Sigmoid colon (tissue), 7 donors: ENCODE results near the gene EVI5L. TPM values are rescaled to one million over a fixed set of nuclear protein-coding genes. Genes with fewer than 3 reads are reported as not detected.

Experiments used
- DNase-seq: peaks from one replicate; pipeline ENCODE4 v3.0.0-alpha.2; 2019
- H3K27ac ChIP-seq, 4 donors: fragments of 200-600 bp; sonication (generic); one replicate each; pipeline ENCODE4 v1.5.1; 2016 to 2019; ENCODE audit warnings: mild to moderate bottlenecking in 1 of 4
- H3K27me3 ChIP-seq, 3 donors: fragments of 200-600 bp; sonication (generic); one replicate each; pipeline ENCODE4 v1.5.1; 2019; ENCODE audit warnings: mild to moderate bottlenecking in 1 of 3
- H3K36me3 ChIP-seq, 4 donors: fragments of 200-600 bp; sonication (generic); one replicate each; pipeline ENCODE4 v1.5.1; 2016 to 2019
- H3K4me1 ChIP-seq, 4 donors: fragments of 200-600 bp; sonication (generic); one replicate each; pipeline ENCODE4 v1.5.1; 2017 to 2019
- H3K4me3 ChIP-seq, 4 donors: fragments of 200-600 bp; sonication (generic); one replicate each; pipeline ENCODE4 v1.5.1; 2017 to 2019; ENCODE audit warnings: mild to moderate bottlenecking in 2 of 4, moderate library complexity in 1 of 4
- H3K9me3 ChIP-seq, 4 donors: fragments of 200-600 bp in 3 of 4; sonication (generic) in 3 of 4; one replicate each; pipeline versions ENCODE4 v1.5.1 to v1.6.1; 2013 to 2019
- CTCF ChIP-seq, 4 experiments: fragments of 450-650 bp in 3 of 4; fragments of 200-600 bp in 1 of 4; IDR thresholded peaks; one replicate each; pipeline ENCODE4 v1.5.1; 2016 to 2019; ENCODE audit warnings: antibody characterized with exemption in 4 of 4, mild to moderate bottlenecking in 3 of 4, moderate library complexity in 2 of 4
- EP300 ChIP-seq, 4 donors: sonication (generic); formaldehyde crosslinking; IDR thresholded peaks; one replicate each; pipeline ENCODE4 v1.6.1; 2017; ENCODE audit warnings: antibody characterized with exemption in 4 of 4
- POLR2A ChIP-seq, 2 donors: fragments of 450-650 bp; IDR thresholded peaks; one replicate each; pipeline ENCODE4 v1.6.1; 2016; ENCODE audit warnings: antibody characterized with exemption in 2 of 2, mild to moderate bottlenecking in 2 of 2, moderate library complexity in 2 of 2
- POLR2AphosphoS5 ChIP-seq, 4 donors: sonication (generic); formaldehyde crosslinking; IDR thresholded peaks; one replicate each; pipeline ENCODE4 v1.6.1; 2017; ENCODE audit warnings: antibody characterized with exemption in 4 of 4
- WGBS, 2 donors: extraction: QIAGEN DNeasy Blood & Tissue Kit; methylation state at CpG; one replicate each; pipeline ENCODE4 v1.1.7; 2013; 5-methylcytosine and 5-hydroxymethylcytosine counted together
- intact Hi-C: fragments of 100-400 bp; cut with DNase I; formaldehyde crosslinking; loops from one replicate; pipeline ENCODE4 v1.15.1; 2023
- polyA plus RNA-seq, 3 donors: library from polyadenylated mRNA; stranded (reverse); fragments of 200-250 nt; gene quantifications; one replicate each; pipeline ENCODE4 v1.2.3, GENCODE V29; 2013
- total RNA-seq, 4 donors: library from RNA; depleted of rRNA; stranded (reverse); fragments of >200 nt; gene quantifications; one replicate each; pipeline ENCODE4 v1.1.0, GENCODE V29; 2016
- donor health status: healthy with polysubstance abuse.
- donor health status: Bipolar disorder and iron deficiency.
- donor health status: healthy.

Gene EVI5L
- total and polyA plus RNA-seq, 7 donors, result 5.3 to 18.6 (median 10.3) TPM

- peaks cover 15 to 26% (median 22%) of the 10 kb centered on the region in 3 donors for H3K27me3 ChIP-seq
- DNase-seq, result no peak
- 80 to 87% methylated on average over 18 of the region's 18 CpGs for WGBS, 2 donors
- no peak overlapping the region for H3K27ac ChIP-seq
- H3K36me3 ChIP-seq, result peaks cover 35 to 59% (median 38%) of the 10 kb centered on the region in 4 donors
- peaks cover 0 to 24% (median 23%) of the 10 kb centered on the region in 4 donors for H3K4me1 ChIP-seq
- H3K4me3 ChIP-seq, result no peak overlapping the region
- H3K9me3 ChIP-seq, result no peaks in the 10 kb centered on the region
- intact Hi-C loops, result no loop called here
- no peak for TF ChIP-seq EP300 (IDR thresholded peaks at IDR 0.05)
- no peak for TF ChIP-seq POLR2A (IDR thresholded peaks at IDR 0.05)
- TF ChIP-seq POLR2AphosphoS5 (IDR thresholded peaks at IDR 0.05), result no peak
- no peak for TF ChIP-seq CTCF (IDR thresholded peaks at IDR 0.05)
Measured at GRCh38 chr19:7911508-7912143, 81.6 kb downstream of the EVI5L start.

- WGBS, 2 donors, result 92 to 93% methylated on average over 31 of the region's 31 CpGs
- H3K27ac ChIP-seq, result no peak overlapping the region
- H3K27me3 ChIP-seq, result peaks cover 21 to 32% (median 28%) of the 10 kb centered on the region in 3 donors
- TF ChIP-seq CTCF (IDR thresholded peaks at IDR 0.05) (no peak), POLR2A (IDR thresholded peaks at IDR 0.05) (no peak), EP300 (IDR thresholded peaks at IDR 0.05) (no peak), POLR2AphosphoS5 (IDR thresholded peaks at IDR 0.05) (no peak)
- peaks cover 35 to 54% (median 38%) of the 10 kb centered on the region in 4 donors for H3K36me3 ChIP-seq
- no peaks in the 10 kb centered on the region for H3K9me3 ChIP-seq
- intact Hi-C loops, result no loop called here
- H3K4me1 ChIP-seq, result peaks cover 0 to 24% (median 23%) of the 10 kb centered on the region in 4 donors
- H3K4me3 ChIP-seq, result no peak overlapping the region
- DNase-seq, result no peak
Measured at GRCh38 chr19:7912144-7912696, 82.2 kb downstream of the EVI5L start.

- TF ChIP-seq EP300 (IDR thresholded peaks at IDR 0.05), result no peak
- WGBS, 2 donors, result 94 to 96% methylated on average over 39 of the region's 39 CpGs
- H3K36me3 ChIP-seq, result peaks cover 35 to 52% (median 38%) of the 10 kb centered on the region in 4 donors
- intact Hi-C loops, result no loop called here
- no peak overlapping the region for H3K4me3 ChIP-seq
- no peaks in the 10 kb centered on the region for H3K9me3 ChIP-seq
- H3K4me1 ChIP-seq, result peaks cover 0 to 25% (median 23%) of the 10 kb centered on the region in 4 donors
- H3K27me3 ChIP-seq, result peaks cover 27 to 39% (median 35%) of the 10 kb centered on the region in 3 donors
- no peak overlapping the region for H3K27ac ChIP-seq
- no peak for DNase-seq
Measured at GRCh38 chr19:7912697-7913564, 82.9 kb downstream of the EVI5L start.

GRCh38 chr19:7913652-7914051 is 83.6 kb downstream of the EVI5L start:
- TF ChIP-seq POLR2A (IDR thresholded peaks at IDR 0.05) (no peak), POLR2AphosphoS5 (IDR thresholded peaks at IDR 0.05) (no peak), EP300 (IDR thresholded peaks at IDR 0.05) (no peak), CTCF (IDR thresholded peaks at IDR 0.05) (no peak)

GRCh38 chr19:7914099-7914498 is 84.1 kb downstream of the EVI5L start:
- WGBS, 2 donors, result 43 to 72% methylated on average over 12 of the region's 12 CpGs
- intact Hi-C loops, result no loop called here
- Histone ChIP-seq H3K4me3 (no peak overlapping the region), H3K36me3 (peaks cover 35 to 45% (median 37%) of the 10 kb centered on the region in 4 donors), H3K27me3 (peaks cover 38 to 50% (median 47%) of the 10 kb centered on the region in 3 donors), H3K4me1 (peaks cover 0 to 34% (median 32%) of the 10 kb centered on the region in 4 donors), H3K9me3 (no peaks in the 10 kb centered on the region), H3K27ac (no peak overlapping the region)
- DNase-seq, result no peak
- no peak for TF ChIP-seq POLR2AphosphoS5 (IDR thresholded peaks at IDR 0.05)
- TF ChIP-seq POLR2A (IDR thresholded peaks at IDR 0.05), result no peak
- TF ChIP-seq CTCF (IDR thresholded peaks at IDR 0.05), result no peak
- TF ChIP-seq EP300 (IDR thresholded peaks at IDR 0.05), result no peak

More at GRCh38 chr19:7913652-7914051, 83.6 kb downstream of the EVI5L start:
- H3K27me3 ChIP-seq, result peaks cover 33 to 46% (median 42%) of the 10 kb centered on the region in 3 donors
- DNase-seq, result no peak
- H3K27ac ChIP-seq, result no peak overlapping the region
- H3K36me3 ChIP-seq, result peaks cover 35 to 49% (median 38%) of the 10 kb centered on the region in 4 donors
- intact Hi-C loops, result no loop called here
- 80 to 89% methylated on average over 10 of the region's 10 CpGs for WGBS, 2 donors
- no peak overlapping the region for H3K4me3 ChIP-seq
- peaks cover 0 to 29% (median 28%) of the 10 kb centered on the region in 4 donors for H3K4me1 ChIP-seq
- H3K9me3 ChIP-seq, result no peaks in the 10 kb centered on the region
